IMR-90 (cell line): Measurements from ENCODE around the gene HTR3E. TPM values are rescaled to one million over a fixed set of nuclear protein-coding genes. Genes with fewer than 3 reads are reported as not detected.

Source experiments
- ATAC-seq: fragments of 200-7000 bp; cut with Tn5 transposase; 2 replicates; pipeline ENCODE4 v1.9.1; 2020; ENCODE audit warnings: low read depth, mild to moderate bottlenecking, moderate library complexity
- BruUV-seq: library from RNA; stranded (reverse); fragments of 400-500 nt; replicated peaks from 2 replicates; lab custom pipeline; 2021; lab: Mats Ljungman, UMichigan
- CTCF ChIA-PET: fragments of 300-600 bp; formaldehyde crosslinking; extraction: SDS; loops from one replicate; lab custom pipeline; 2021; ENCODE audit warnings: antibody characterized with exemption; lab: Yijun Ruan, JAX
- POLR2A ChIA-PET: fragments of 300-600 bp; sonication (Branson Sonifier 250); formaldehyde crosslinking; loops from one replicate; lab custom pipeline; 2022; ENCODE audit warnings: antibody characterized with exemption; ENCODE audit not compliant: unreplicated experiment; lab: Charles Lee
- DNase-seq: peaks from one replicate; pipeline ENCODE4 v3.0.0; 2013
- H2AFZ ChIP-seq: replicated peaks from 2 replicates; pipeline ENCODE3; 2013; ENCODE audit warnings: low read length, mild to moderate bottlenecking; ENCODE audit not compliant: poor library complexity
- H2AK5ac ChIP-seq: 2 replicates; pipeline ENCODE4 v1.6.1; 2013; ENCODE audit warnings: low read depth, low read length, inconsistent platforms
- H2AK9ac ChIP-seq: replicated peaks from 2 replicates; pipeline ENCODE3; 2013; ENCODE audit warnings: mild to moderate bottlenecking, low read depth, low read length, moderate library complexity; ENCODE audit not compliant: poor library complexity
- H2BK120ac ChIP-seq: 2 replicates; pipeline ENCODE4 v1.6.1; 2013; ENCODE audit warnings: low read depth, low read length, inconsistent platforms
- H2BK15ac ChIP-seq: 3 replicates; pipeline ENCODE4 v1.6.1; 2013; ENCODE audit warnings: low read depth, low read length, inconsistent platforms
- H2BK20ac ChIP-seq: 2 replicates; pipeline ENCODE4 v1.6.1; 2013; ENCODE audit warnings: low read depth, mild to moderate bottlenecking, inconsistent platforms, low read length, moderate library complexity
- H2BK5ac ChIP-seq: 2 replicates; pipeline ENCODE4 v1.6.1; 2013; ENCODE audit warnings: mild to moderate bottlenecking, low read depth, low read length, inconsistent platforms; ENCODE audit not compliant: poor library complexity, severe bottlenecking
- H3K14ac ChIP-seq: replicated peaks from 2 replicates; pipeline ENCODE4 v1.6.1; 2013; ENCODE audit warnings: low read depth, low read length, inconsistent platforms
- H3K18ac ChIP-seq: 2 replicates; pipeline ENCODE4 v1.6.1; 2013; ENCODE audit warnings: low read depth, low read length, control low read depth
- H3K23ac ChIP-seq: 2 replicates; pipeline ENCODE4 v1.6.1; 2013; ENCODE audit warnings: low read depth, low read length, inconsistent platforms
- H3K27ac ChIP-seq: 2 replicates; pipeline ENCODE4 v1.5.1; 2013; ENCODE audit warnings: mild to moderate bottlenecking, control low read depth, low read length; ENCODE audit not compliant: insufficient read depth
- H3K27me3 ChIP-seq: 2 replicates; pipeline ENCODE4 v1.6.1; 2013; ENCODE audit warnings: low read length; ENCODE audit not compliant: control insufficient read depth, insufficient read depth
- H3K36me3 ChIP-seq: 2 replicates; pipeline ENCODE4 v1.6.1; 2013; ENCODE audit warnings: low read length, mixed read lengths; ENCODE audit not compliant: control insufficient read depth, insufficient read depth
- H3K4ac ChIP-seq: 2 replicates; pipeline ENCODE4 v1.6.1; 2013; ENCODE audit warnings: low read depth, low read length, inconsistent platforms
- H3K4me1 ChIP-seq: 2 replicates; pipeline ENCODE4 v1.6.1; 2013; ENCODE audit warnings: low read length, mixed read lengths; ENCODE audit not compliant: control insufficient read depth, insufficient read depth
- H3K4me2 ChIP-seq: 2 replicates; pipeline ENCODE4 v1.6.1; 2013; ENCODE audit warnings: low read depth, mild to moderate bottlenecking, control low read depth, low read length, moderate library complexity
- H3K4me3 ChIP-seq: 2 replicates; pipeline ENCODE4 v1.5.1; 2013; ENCODE audit warnings: low read depth, mild to moderate bottlenecking, control low read depth, low read length, moderate library complexity; ENCODE audit not compliant: insufficient read depth
- H3K56ac ChIP-seq: 2 replicates; pipeline ENCODE4 v1.6.1; 2013; ENCODE audit warnings: low read length, inconsistent platforms; ENCODE audit not compliant: insufficient read depth; ENCODE audit errors: extremely low read depth
- H3K79me1 ChIP-seq, 2 experiments: 2 replicates each; pipeline ENCODE4 v1.6.1; 2013; ENCODE audit warnings: low read length in 2 of 2, inconsistent platforms in 1 of 2, low read depth in 1 of 2
- H3K9ac ChIP-seq: 2 replicates; pipeline ENCODE4 v1.6.1; 2013; ENCODE audit warnings: low read depth, low read length, control low read depth
- H3K9me1 ChIP-seq: 2 replicates; pipeline ENCODE4 v1.6.1; 2013; ENCODE audit warnings: low read length, inconsistent platforms; ENCODE audit not compliant: insufficient read depth
- H3K9me3 ChIP-seq: 2 replicates; pipeline ENCODE4 v1.6.1; 2013; ENCODE audit warnings: low read length; ENCODE audit not compliant: control insufficient read depth, insufficient read depth
- H4K20me1 ChIP-seq: 2 replicates; pipeline ENCODE4 v1.6.1; 2013; ENCODE audit warnings: low read length, inconsistent platforms; ENCODE audit not compliant: insufficient read depth
- H4K5ac ChIP-seq: 2 replicates; pipeline ENCODE4 v1.6.1; 2013; ENCODE audit warnings: mild to moderate bottlenecking, low read depth, low read length, control low read depth
- H4K8ac ChIP-seq, 2 experiments: 2 replicates each; pipeline ENCODE4 v1.6.1; 2013; ENCODE audit warnings: low read depth in 2 of 2, low read length in 2 of 2, control low read depth in 1 of 2, inconsistent platforms in 1 of 2
- H4K91ac ChIP-seq: 2 replicates; pipeline ENCODE4 v1.6.1; 2013; ENCODE audit warnings: low read depth, low read length, inconsistent platforms; ENCODE audit not compliant: insufficient read depth
- BHLHE40 ChIP-seq: fragments of 150-350 bp; IDR thresholded peaks from 2 replicates; pipeline ENCODE4 v1.6.1; 2016; ENCODE audit warnings: mild to moderate bottlenecking, low read depth, low read length
- CEBPB ChIP-seq: IDR thresholded peaks from 2 replicates; pipeline ENCODE4 v1.6.1; 2012; ENCODE audit warnings: low read depth, low read length, improper control_type of control experiment
- CHD1 ChIP-seq: IDR thresholded peaks from 2 replicates; pipeline ENCODE4 v1.6.1; 2012; ENCODE audit warnings: low read depth, low read length, improper control_type of control experiment
- CTCF ChIP-seq: conservative IDR thresholded peaks from 2 replicates; pipeline ENCODE4 v1.5.1; 2012; ENCODE audit warnings: mild to moderate bottlenecking, low read depth, low read length, improper control_type of control experiment
- ELK1 ChIP-seq: fragments of 150-350 bp; IDR thresholded peaks from 2 replicates; pipeline ENCODE4 v1.6.1; 2016; ENCODE audit warnings: low read depth, mild to moderate bottlenecking, low read length, moderate library complexity, borderline replicate concordance
- FOS ChIP-seq: fragments of 150-350 bp; IDR thresholded peaks from 2 replicates; pipeline ENCODE4 v1.6.1; 2016; ENCODE audit warnings: low read depth, low read length
- MAFK ChIP-seq: IDR thresholded peaks from 2 replicates; pipeline ENCODE4 v1.6.1; 2012; ENCODE audit warnings: low read depth, low read length, improper control_type of control experiment
- MAZ ChIP-seq: IDR thresholded peaks from 2 replicates; pipeline ENCODE4 v1.6.1; 2012; ENCODE audit warnings: low read depth, mild to moderate bottlenecking, low read length, improper control_type of control experiment, moderate library complexity, borderline replicate concordance
- MXI1 ChIP-seq: IDR thresholded peaks from 2 replicates; pipeline ENCODE4 v1.6.1; 2012; ENCODE audit warnings: low read depth, mild to moderate bottlenecking, low read length, moderate library complexity, borderline replicate concordance
- NFE2L2 ChIP-seq: fragments of 150-350 bp; IDR thresholded peaks from 2 replicates; pipeline ENCODE4 v1.6.1; 2016; ENCODE audit warnings: low read depth, mild to moderate bottlenecking, low read length
- POLR2A ChIP-seq: IDR thresholded peaks from 2 replicates; pipeline ENCODE4 v1.6.1; 2012; ENCODE audit warnings: mild to moderate bottlenecking, low read depth, low read length
- RAD21 ChIP-seq: IDR thresholded peaks from 2 replicates; pipeline ENCODE4 v1.6.1; 2012; ENCODE audit warnings: low read length, improper control_type of control experiment
- RCOR1 ChIP-seq: IDR thresholded peaks from 2 replicates; pipeline ENCODE4 v1.6.1; 2012; ENCODE audit warnings: mild to moderate bottlenecking, low read length, improper control_type of control experiment; ENCODE audit not compliant: insufficient replicate concordance
- RFX5 ChIP-seq: IDR thresholded peaks from 2 replicates; pipeline ENCODE4 v1.8.0; 2012; ENCODE audit warnings: low read depth, mild to moderate bottlenecking, low read length, moderate library complexity
- SMC3 ChIP-seq: fragments of 150-350 bp; IDR thresholded peaks from 2 replicates; pipeline ENCODE4 v1.6.1; 2016; ENCODE audit warnings: low read depth, mild to moderate bottlenecking, antibody characterized with exemption, low read length, moderate library complexity
- USF2 ChIP-seq: fragments of 150-350 bp; IDR thresholded peaks from 2 replicates; pipeline ENCODE4 v1.6.1; 2017; ENCODE audit warnings: mild to moderate bottlenecking, antibody characterized with exemption, low read length, low read depth
- WGBS, 2 experiments: methylation state at CpG; one replicate each; pipeline versions ENCODE4 v1.1.5 to v1.1.7; 2013; ENCODE audit warnings: missing lambda C conversion rate in 2 of 2; ENCODE audit not compliant: insufficient read length in 1 of 2; ENCODE audit errors: extremely low coverage in 2 of 2; 5-methylcytosine and 5-hydroxymethylcytosine counted together
- dilution Hi-C: fragments of 300-500 bp; cut with HindIII; formaldehyde crosslinking; loops from one replicate; pipeline ENCODE4 v1.14.3; 2018; ENCODE audit warnings: low sequenced_read_pairs; ENCODE audit not compliant: unreplicated experiment
- in situ Hi-C: fragments of 300-500 bp; cut with MboI; formaldehyde crosslinking; loops from 3 replicates; pipeline ENCODE4 v1.14.3; 2019; ENCODE audit warnings: low sequenced_read_pairs, inconsistent platforms, mixed read lengths
- intact Hi-C: fragments of 100-400 bp; cut with micrococcal nuclease; formaldehyde crosslinking; loops from 2 replicates; pipeline ENCODE4 v1.10.0; 2022
- polyA plus RNA-seq, 3 experiments: library from polyadenylated mRNA; depleted of rRNA; stranded (reverse); fragments of >200 nt; gene quantifications; 2 replicates each; pipeline ENCODE4 v1.2.3, GENCODE V29; 2012; ENCODE audit warnings: low replicate concordance in 1 of 3
- total RNA-seq: library from RNA; depleted of rRNA; stranded (reverse); fragments of >200 nt; gene quantifications from 2 replicates; pipeline ENCODE4 v1.2.3, GENCODE V29; 2012

Gene HTR3E
- total and polyA plus RNA-seq, 2 of the 4 experiments (the other 2 are of a cell fraction) = not detected

GRCh38 chr3:184116017-184116416 lies 19.2 kb downstream of the HTR3E start:
- dilution Hi-C loops (no loop called here), in situ Hi-C loops (no loop called here), intact Hi-C loops (no loop called here)
- H3K4me3 ChIP-seq = no peak overlapping the region
- H2BK20ac ChIP-seq = no peak overlapping the region
- H2BK15ac ChIP-seq = no peak overlapping the region
- DNase-seq (no peak), ATAC-seq (no peak)
- no peak for TF ChIP-seq RCOR1
- no peak for TF ChIP-seq USF2
- no peak for TF ChIP-seq RFX5
- no peak for TF ChIP-seq MAFK
- TF ChIP-seq CHD1 = no peak
- no peak for TF ChIP-seq MAZ
- no peak for TF ChIP-seq BHLHE40
- TF ChIP-seq SMC3 = no peak
- no peak for TF ChIP-seq CTCF
- no peak for TF ChIP-seq ELK1
- TF ChIP-seq CEBPB = no peak
- no peak for TF ChIP-seq MXI1
- no peak for TF ChIP-seq POLR2A
- TF ChIP-seq RAD21 = no peak
- no peak for TF ChIP-seq FOS
- TF ChIP-seq NFE2L2 = no peak
- no peak overlapping the region for H2BK120ac ChIP-seq
- WGBS, 2 experiments = no CpG with 5 or more reads among the region's 4 CpGs
- H3K23ac ChIP-seq = no peak overlapping the region
- H2AK5ac ChIP-seq = no peak overlapping the region
- ChIA-PET POLR2A (no interaction called here), CTCF (no interaction called here)
- no peak overlapping the region for H3K56ac ChIP-seq
- H3K4me1 ChIP-seq = no peaks in the 10 kb centered on the region
- H2BK5ac ChIP-seq = no peak overlapping the region
- no peaks in the 10 kb centered on the region for H3K9me1 ChIP-seq
- H3K9me3 ChIP-seq = no peaks in the 10 kb centered on the region
- BruUV-seq = no TSS peak
- H3K9ac ChIP-seq = no peak overlapping the region
- H2AFZ ChIP-seq = no peak overlapping the region
- H4K8ac ChIP-seq = no peak overlapping the region
- H4K5ac ChIP-seq = no peak overlapping the region
- no peak overlapping the region for H4K91ac ChIP-seq
- no peaks in the 10 kb centered on the region for H4K20me1 ChIP-seq
- H3K27ac ChIP-seq = no peak overlapping the region
- peaks cover 11% of the 10 kb centered on the region for H3K27me3 ChIP-seq
- H3K18ac ChIP-seq = no peak overlapping the region
- no peak overlapping the region for H3K4ac ChIP-seq
- no peaks in the 10 kb centered on the region for H3K36me3 ChIP-seq
- H3K79me1 ChIP-seq = no peaks in the 10 kb centered on the region
- H3K14ac ChIP-seq = no peak overlapping the region
- no peak overlapping the region for H3K4me2 ChIP-seq
- H2AK9ac ChIP-seq = no peak overlapping the region
